ENCODE data around the gene SYCE3.

SYCE3 gene

DNA sequence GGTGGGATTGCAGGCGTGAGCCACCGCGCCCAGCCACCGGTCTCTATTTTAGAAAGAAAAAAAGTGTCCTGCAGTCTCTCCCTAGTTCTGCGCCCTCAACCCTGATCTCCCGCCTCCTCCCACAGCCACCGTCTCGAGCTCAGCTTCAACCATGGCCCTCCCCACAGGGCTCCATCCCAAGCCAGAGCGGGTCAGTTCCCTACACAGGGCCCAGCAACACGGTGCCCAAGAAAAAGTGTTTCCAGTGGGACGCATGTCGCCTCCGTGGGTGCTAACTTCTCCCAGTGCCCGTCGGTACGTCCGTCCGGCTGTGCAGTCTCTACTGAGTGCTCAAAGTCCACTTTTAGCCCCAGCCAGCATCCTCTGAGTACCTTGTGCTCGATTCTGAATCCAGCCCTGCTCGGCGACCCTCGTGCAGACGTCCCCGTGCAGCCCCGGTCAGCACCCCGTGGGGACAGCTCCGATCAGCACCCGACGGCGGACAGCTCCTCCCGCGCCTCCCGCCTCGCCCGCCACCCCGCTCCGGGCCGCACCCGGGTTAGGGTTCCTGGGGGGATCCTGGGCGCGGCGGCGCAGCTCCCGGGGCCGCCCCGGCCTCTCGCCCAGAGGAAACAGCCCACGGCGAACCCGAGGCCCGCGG, 37.2 kb upstream of the SYCE3 start:
- DNase-seq = peak; percentile 65

DNA sequence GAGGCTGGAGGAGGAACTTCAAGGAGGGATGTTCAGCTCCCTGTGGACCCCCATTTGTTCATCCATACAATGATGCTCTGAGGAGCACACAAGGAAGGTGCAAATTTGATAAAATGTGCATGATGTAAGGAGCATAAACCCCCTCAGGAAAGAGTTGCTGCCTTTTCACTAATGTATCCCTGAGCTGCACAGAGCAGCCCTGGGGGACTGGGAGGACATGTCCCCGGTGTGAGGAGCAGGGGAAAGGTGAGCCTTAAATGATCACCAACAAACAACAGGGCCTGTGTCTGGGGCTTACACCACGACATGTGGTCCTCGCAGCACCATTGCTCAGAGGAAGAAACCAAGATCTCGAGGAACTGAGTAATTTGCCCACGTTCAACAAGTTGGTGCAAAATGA, 34.4 kb upstream of the SYCE3 start:
- no peak for DNase-seq

DNA sequence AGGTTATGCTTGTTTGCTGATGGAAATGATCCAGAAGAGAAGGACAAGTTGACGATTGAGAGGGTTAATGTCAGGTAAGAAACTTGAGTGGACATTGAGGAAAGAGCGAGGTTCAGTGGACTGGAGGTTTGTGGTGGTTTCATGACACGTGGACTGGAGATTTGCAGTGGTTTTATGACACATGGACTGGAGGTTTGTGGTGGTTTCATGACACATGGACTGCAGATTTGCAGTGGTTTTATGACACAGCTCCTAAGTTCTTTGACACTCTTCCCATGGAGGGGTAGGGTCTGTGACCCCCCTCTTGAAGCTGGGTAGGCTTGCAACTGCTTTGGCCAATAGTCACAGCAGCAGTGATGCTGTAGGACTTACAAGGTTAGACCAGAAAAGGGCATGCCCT, 32.5 kb upstream of the SYCE3 start:
- no peak for DNase-seq

DNA sequence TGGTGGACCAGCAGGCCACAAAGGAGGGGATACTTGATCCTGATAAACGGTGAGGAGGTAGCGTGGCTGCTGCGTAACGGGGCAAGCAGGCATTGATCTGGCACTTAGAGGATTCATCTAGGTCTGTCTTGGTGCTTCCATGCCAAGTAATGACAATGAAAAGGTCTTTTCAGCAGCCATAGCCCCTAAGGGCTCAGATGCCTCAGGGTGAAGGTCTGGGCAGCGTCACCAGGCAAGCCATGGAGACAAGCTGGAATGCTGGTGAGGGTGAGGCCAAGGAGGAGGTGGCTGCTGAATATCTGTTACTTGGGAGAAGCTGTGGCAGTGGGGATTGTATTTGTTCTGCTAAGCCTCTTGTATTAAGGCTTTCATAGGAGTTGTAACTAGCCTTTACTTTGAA, 24.7 kb upstream of the SYCE3 start:
- no peak for DNase-seq

DNA sequence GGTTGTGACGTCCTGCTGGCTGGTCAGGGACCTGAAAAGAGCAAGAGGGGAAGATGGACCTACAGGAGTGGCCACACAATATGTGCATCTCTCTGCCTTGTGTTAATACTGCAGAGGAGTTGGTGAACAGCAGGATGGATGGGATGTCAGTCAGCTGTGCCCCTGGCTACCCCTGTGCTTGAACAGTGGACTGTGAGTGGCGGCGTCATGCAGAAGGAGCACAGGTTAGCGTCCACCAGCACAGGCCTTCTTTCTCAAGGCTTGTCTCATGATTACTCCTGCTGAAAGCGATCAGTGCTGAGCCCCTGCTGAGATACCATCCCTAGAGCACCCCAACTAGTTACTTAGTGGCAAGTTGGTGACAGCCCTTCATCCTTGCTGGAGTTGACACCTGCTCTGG, 23.7 kb upstream of the SYCE3 start:
- no peak for DNase-seq

DNA sequence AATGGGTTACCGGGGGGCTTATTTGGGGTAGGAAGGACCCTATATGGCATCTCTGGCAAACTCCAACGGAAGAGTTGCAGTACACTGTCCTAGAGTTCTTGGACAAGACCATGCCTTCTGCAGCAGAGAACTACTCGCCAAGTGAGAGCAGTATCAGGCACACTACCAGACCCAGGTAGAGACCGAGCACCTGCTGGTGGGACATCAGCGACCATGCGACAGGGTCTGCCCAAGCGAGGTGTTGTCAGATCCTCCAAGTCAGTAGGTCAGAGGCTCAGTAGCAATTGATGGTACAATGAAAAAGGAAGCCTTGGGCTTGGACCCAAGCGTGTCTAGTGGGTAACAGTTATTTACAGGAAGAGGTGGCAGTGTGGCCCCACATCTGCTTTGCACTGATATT, 23.1 kb upstream of the SYCE3 start:
- DNase-seq = no peak

DNA sequence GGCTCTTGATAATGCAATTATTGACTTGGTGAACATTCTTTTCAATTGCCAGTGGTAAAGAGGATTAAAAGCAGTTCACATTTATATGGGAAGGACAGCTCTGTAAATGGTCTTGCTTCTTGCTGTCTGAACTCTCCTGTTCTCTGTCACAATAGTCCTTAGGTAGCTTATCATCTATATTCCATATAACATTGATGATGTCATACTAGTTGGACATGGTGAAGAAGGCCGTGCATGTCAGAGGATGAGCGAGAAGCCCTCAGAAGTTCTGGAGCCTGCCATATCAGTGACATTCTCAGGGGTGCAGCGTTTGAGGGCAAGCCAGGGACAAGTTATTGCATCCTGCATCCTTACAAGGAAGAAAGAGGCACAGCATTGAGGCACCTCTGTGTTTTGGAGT, 22.5 kb upstream of the SYCE3 start:
- DNase-seq = no peak

DNA sequence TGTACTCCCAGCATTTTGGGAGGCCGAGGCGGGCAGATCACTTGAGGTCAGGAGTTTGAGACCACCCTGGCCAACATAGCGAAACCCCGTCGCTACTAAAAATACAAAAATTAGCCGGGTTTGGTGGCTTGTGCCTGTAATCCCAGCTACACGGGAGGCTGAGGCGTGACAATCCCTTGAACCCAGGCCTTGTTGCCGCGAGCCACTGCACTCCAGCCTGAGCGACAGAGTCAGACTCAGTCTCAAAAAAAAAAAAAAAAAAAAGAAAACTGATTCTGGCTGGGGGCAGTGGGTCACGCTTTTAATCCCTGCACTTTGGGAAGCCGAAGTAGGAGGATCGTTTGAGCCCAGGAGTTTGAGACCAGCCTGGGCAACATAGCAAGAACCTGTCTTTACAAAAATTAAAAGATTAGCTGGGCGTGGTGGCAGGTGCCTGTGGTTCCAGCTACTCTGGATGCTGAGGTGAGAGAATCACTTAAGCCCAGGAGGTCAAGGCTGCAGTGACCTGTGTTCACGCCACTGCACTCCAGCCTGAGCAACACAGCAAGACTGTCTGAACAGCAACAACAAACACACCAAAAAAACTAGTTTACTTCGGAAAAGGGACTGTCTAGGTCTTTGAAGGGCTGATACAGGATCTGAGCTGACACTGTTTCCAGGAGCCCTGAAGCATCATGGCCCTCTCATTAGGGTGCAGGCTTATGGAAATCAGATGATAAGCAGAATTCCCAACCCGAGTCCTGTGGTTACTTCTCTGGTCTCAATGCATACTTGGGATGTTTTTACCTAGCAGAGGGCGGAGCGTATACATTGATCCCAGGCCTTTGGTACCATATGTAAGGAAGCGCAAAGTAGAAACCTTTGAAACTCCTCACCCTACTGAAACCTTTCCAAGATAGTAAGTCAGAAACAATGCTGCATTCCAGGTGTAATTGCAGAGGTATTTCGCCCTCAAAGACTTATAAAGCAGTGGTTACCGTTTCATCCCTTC, 21.7 kb upstream of the SYCE3 start:
- no peak for DNase-seq

DNA sequence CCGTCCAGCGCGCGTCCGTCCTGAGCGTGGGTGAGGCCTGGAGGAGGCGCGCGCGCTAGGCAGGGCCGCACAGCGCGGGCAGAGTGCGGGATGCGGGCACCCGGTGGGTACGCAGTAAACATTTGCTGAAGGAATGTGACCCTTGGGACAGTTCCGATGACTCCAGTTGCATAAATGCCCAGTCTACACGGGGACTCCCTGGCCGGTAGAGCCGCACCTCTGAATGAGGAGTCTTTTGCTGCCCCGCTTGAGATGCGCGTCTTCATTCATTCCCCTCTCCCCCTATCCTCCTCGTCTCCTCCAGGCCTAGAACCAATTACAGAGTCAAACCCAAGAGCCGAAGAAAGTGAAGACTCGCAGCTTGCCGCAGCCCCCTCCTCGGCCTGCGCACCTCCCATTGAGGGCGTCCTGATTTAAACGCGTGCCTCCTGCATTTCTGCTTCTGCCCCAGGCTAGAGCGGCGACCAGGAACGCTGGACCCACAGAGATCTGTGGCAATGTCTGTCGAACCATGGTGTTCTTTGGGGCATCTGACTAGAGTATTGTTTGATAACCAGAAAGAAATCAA, 20.7 kb upstream of the SYCE3 start:
- DNase-seq = no peak

DNA sequence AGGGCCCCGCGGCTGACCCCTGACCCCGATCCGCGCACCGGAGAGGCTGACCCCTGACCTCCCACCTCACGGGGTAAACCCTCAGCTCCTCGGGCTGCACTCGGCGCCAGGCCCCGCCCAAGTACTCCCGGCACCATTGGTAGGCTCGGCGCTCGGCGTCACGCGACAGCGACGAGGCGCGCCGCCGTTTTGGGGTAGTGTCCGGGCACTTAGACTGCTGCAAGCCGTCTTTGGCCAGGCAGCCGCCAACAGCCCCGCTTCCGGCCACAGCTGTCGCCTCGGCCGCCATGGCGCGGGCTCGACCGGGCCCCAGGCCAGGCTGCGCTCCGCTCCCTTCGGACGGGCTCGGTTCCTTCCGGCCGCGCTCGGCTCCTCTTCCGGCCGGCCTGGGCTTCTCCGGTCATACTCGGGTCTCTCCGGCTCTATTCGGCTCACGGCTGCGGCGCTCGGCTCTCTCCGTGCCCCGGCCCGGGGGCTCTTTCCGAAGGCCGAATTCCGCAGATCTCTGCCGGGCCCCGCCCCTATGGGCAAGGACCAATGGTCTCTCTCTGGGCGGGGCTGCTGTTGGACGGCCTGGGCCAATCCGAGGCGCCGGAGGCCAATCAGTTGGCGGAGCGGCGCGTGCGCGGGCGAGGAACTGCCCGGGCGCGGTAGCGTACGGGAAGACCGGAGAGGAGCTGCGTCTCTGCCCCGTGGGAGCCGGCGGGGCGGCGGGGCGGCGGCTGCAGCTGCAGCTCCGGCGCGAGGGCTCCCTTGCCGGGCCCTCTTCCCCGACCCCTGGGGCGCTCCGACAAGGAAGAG, 20.0 kb upstream of the SYCE3 start, which contains the start of gene CHKB:
TSS of gene CHKB (minus strand) at position 357 of the 801 bp plus-strand sequence. CDS start at position 289, 68 bp downstream.
- DNase-seq = peak; percentile 98

DNA sequence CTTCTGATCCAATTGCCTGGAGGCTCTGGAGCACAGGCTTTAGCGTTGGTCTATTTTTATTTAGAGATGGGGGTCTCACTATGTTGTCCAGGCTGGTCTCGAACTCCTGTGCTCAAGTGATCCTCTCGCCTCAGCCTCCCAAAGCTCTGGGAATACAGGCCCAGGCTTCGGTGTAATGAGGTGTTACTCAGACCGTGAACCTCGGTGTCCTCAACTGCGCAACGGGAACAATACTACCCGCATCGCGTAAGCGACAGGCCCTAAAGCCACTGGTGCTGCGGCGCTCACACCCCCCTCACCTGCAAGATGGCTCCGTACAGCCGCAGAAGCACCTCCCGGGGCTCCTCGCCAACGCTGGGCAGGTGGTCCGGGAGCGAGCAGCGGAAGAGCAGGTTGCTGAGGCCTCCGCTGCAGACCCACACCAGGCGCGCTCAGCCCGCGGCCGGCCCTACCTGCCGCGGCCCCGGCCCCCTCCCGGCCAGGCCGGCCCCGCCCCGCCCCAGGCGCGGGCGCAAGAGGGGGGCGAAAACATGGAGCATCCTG, 19.3 kb upstream of the SYCE3 start:
- DNase-seq = no peak

DNA sequence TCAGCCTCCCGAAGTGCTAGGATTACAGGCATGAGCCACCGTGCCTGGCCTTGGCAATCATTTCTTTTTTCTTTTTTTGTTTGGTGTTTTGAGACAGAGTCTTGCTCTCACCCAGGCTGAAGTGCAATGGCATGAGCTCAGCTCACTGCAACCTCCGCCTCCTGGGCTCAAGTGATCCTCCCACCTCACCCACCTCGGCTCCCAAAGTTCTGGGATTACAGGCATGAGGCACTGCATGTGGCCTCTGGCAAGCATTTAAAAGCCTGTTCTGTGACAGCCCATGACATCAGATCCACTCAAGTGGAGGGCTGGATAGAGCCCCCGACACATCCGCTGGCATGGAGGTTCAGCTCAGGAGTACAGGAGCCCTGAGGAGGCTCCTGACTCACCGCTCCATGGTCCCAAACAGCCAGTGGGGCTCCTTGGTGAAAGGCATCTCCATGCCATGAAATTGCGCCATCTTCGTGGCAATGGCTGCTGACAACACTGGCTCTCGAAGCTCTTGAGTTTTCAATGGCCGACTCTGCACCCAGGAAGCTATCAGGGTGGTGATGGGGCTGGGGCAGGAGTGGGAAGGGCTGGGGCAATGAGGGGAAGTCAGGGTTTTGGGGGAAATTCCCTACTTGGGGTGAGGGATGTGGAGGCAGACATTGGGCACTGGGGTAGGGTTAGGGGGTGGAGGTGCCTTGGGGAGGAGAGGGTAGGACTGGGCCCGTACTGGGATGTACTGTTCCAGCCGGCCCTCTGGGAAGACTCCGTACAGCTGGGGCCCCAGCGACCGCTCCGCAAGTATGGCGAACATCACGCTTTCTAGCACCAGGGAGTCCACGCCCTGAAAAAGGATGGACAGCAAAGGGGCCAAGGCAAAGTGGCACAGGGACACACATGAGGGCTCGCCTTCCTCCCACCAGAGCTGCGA, 18.6 kb upstream of the SYCE3 start:
- no peak for DNase-seq

DNA sequence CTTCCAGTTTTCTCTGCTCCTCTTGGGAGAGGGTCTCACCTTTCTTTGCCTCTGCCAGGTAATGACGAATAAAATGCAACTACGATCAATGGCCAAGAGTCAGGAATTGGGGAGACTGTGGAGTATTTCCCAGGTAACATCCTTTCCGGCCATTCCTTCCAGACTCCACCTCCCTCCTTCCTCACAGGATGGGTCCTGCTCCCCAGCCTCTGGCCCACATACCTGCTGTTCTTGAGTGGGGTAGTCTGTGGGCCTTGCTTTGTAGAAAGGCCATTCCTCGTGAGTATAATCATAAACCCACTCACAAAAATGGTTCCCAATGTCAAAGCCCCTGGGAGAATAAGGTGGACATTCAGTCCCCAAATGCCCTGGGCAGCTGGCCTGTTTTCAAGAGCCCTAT, 17.0 kb upstream of the SYCE3 start:
- DNase-seq = no peak

DNA sequence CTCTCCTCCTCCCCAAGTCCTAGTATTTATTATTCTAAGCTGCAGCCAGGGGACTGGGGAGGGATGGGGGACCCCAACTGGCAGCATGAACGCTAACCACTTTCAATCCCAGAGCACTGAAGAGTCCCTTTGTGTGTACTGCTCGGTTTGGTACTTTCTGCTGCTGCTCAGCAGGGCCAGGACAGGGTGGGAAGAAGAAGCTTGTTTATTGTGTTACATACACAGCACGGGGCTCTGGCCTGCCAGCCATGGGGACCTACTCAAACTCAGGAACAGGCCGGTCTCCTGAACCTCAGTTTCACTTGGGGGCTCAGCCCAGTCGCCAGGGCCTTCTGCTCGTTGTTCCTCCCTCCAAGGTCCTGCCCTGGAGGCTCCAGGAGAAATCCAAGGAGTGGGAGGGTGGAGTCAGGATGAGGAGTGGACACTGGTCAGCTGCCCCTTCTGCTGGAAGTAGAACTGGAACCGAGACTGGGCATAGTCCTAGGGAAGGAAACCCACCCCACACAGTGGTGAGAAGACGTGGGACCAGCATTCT, 16.1 kb upstream of the SYCE3 start:
- no peak for DNase-seq

DNA sequence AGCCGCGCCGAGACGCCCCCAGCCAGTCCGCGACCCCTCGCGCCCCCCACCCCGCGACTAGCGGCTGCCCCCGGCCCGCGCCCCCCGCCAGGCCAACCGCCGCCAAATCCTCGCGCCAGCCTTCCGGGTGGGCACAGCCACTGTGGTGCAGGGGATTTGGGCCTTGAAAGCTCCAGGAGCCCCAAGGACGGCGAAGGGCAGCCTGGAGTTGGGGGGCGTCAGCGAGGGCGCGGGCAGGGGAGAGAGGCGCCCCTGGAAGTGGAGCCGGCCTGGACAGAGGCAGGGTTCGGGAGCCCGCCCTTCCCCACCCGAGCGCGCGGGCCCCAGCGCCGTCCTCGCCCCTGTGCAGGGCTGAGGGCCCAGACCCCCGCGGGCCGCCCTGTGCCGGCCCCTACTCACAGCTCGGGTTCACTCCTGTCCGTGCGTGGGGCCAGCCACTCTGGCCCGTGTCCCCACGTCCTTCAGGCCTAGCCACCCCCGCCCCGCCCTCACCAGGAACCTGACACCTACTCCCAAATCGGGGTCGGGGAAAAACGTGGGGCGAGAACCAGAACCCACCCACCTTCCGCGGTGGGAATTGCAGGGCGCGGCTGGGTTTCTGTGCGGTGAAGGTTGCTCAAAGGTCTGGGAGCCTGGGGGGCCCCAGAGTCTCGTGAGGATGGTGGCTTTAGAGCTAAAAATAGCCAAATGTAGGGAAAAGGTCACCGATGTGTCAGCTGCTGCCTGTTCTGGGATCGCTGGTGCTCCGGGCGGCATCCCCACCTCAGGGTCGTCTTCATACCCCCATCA, 15.5 kb upstream of the SYCE3 start, which contains the start of gene CPT1B:
TSS of gene CPT1B (minus strand) at position 441 of the 789 bp plus-strand sequence. CDS start 512 bp downstream, outside the sequence.
- DNase-seq = no peak

DNA sequence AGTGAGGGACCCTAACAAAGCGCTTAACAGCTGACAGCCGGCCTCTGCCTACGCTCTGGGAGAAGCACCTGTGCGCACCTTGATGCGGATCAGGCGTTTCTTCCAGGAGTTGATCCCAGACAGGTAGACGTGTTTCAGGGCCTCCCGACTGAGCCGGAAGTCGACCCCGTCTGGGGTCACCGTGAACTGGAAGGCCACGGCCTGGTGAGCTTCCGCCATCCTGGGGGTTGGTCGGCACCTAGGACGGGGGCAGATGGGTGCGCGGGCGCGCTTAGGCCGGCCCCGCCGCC, 14.9 kb upstream of the SYCE3 start:
- no peak for DNase-seq

DNA sequence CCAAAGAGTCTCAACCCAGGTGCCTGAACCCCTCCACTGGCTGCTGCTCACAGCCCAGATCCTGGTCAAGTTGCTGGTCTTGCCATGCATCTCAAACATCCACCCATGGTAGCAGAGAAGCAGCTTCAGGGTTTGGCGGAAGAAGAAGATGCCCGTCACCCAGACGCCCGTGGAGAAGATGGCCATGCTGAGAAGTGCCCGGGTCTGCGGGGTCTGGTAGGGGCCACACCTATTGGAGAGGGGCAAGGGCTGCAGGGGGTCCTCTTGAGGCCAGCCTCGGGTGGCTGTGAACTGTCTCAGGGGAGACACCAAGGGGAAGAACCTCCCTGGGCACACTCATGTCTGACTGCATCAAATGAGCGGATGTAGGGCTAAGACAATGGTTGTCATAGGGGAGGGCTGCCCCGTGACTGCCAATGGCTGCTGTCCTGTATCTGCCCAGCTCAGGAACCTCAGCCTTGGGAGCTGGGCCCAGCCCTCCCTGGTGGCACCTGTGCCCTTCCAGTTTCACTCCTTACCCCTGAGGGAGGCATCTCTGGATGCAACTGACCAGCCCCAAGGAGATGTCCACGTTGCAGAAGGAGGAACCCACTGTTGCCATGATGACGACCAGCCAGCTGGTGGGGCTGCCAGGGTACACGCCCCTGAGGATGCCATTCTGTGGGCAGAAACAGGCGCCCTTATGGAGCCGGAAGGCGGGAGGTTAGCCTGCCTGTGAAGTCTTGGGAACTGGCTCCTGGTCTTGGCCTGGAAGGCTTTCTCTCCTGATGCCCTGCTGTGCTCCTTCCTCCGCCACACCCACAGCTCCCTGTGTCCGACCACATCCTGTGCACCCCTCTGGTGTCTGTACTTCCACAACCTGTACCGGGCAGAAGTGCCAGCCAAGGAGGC, 14.3 kb upstream of the SYCE3 start:
- no peak for DNase-seq

DNA sequence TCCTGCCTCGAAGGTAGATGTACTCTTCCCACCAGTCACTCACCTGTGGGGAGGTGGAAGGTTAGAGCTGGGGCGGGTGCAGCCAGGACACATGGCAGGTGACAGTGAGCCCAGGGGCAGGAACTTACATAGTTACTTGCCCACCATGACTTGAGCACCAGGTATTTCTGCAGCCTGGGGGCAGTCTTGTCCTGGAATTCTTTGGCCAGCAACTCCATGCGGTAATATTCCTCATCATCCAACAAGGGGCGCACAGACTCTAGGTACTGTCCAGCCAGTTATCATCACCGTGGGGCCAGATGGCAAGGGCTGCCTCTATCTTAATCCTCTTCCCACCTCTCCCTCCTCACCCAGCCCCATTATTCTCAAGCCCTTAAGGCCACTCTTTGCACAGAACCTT, 13.4 kb upstream of the SYCE3 start:
- DNase-seq = no peak

DNA sequence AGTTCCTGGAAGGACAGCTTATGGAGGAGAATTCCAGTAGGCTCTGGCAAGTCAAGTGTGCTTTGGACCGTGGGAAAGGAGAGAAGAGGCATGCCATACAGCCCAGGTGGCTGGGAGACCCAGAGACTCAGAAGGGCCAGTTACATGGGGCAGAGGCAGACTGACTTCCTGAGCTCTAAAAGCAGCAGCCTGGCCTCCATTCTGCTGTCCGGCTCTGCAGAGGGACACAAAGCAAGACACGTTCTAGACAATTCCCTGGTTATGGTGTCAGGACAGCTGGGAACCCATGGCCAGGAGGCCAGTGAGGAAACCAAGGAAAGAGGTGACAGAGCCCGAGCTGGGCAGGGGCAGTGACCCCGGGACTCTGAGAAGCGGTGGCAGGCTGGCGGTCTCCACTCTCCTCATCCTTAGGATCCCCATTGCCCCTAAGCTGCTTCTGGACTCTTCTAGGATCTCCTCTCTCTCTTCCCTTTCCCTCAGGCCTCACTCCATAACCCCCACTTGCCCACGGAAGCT, 12.8 kb upstream of the SYCE3 start:
- no peak for DNase-seq

Measured in CD4-positive, alpha-beta T cell treated with Interleukin-12 subunit alpha and Interleukin-12 subunit beta, for 1 hour (primary cell).